OCI-LY7 (cell line): ENCODE results near the gene ANKRD33B. TPM values are rescaled to one million over a fixed set of nuclear protein-coding genes. Genes with fewer than 3 reads are reported as not detected.

Experiments
- BruUV-seq: library from RNA; stranded (reverse); fragments of 400-500 nt; replicated peaks from 2 replicates; lab custom pipeline; 2021; lab: Mats Ljungman, UMichigan
- CTCF ChIA-PET: fragments of 300-600 bp; sonication (Branson Sonifier 250); formaldehyde crosslinking; loops from one replicate; lab custom pipeline; 2022; ENCODE audit warnings: antibody characterized with exemption; ENCODE audit not compliant: unreplicated experiment; lab: Charles Lee
- POLR2A ChIA-PET: fragments of 300-600 bp; sonication (Branson Sonifier 250); formaldehyde crosslinking; loops from one replicate; lab custom pipeline; 2022; ENCODE audit warnings: antibody characterized with exemption; lab: Charles Lee
- DNase-seq: peaks from one replicate; pipeline ENCODE4 v3.0.0-alpha.2; 2015; ENCODE audit warnings: low spot score
- H2AFZ ChIP-seq: fragments of 200-600 bp; sonication (generic), shearing (Covaris generic); 2 replicates; pipeline ENCODE4 v1.6.1; 2014; ENCODE audit warnings: mild to moderate bottlenecking, antibody characterized with exemption, low read length, moderate library complexity
- H3K27ac ChIP-seq: fragments of 200-600 bp; sonication (generic); 2 replicates; pipeline ENCODE4 v1.5.1; 2014; ENCODE audit warnings: mixed run types, low read depth, mild to moderate bottlenecking, moderate library complexity, low read length, inconsistent platforms; ENCODE audit not compliant: poor library complexity, severe bottlenecking
- H3K36me3 ChIP-seq: fragments of 200-600 bp; sonication (generic); 2 replicates; pipeline ENCODE4 v1.6.1; 2014; ENCODE audit warnings: mild to moderate bottlenecking, antibody characterized with exemption, low read length, moderate library complexity, mixed read lengths; ENCODE audit not compliant: insufficient read depth
- H3K4me1 ChIP-seq: fragments of 200-600 bp; sonication (generic); 2 replicates; pipeline ENCODE4 v1.5.1; 2014; ENCODE audit warnings: mild to moderate bottlenecking, low read length; ENCODE audit not compliant: insufficient read depth, poor library complexity, severe bottlenecking
- H3K4me2 ChIP-seq: fragments of 200-600 bp; sonication (generic); 2 replicates; pipeline ENCODE4 v1.6.1; 2014; ENCODE audit warnings: mild to moderate bottlenecking, low read length
- H3K4me3 ChIP-seq: fragments of 200-600 bp; sonication (generic); 2 replicates; pipeline ENCODE4 v1.5.1; 2014; ENCODE audit warnings: mild to moderate bottlenecking, low read depth, low read length; ENCODE audit not compliant: poor library complexity, severe bottlenecking
- H3K79me2 ChIP-seq: fragments of 200-600 bp; sonication (generic); 2 replicates; pipeline ENCODE4 v1.6.1; 2016; ENCODE audit warnings: low read depth, mild to moderate bottlenecking, low read length, moderate library complexity, mixed read lengths; ENCODE audit not compliant: insufficient read depth
- H3K9me2 ChIP-seq: fragments of 200-600 bp; sonication (generic); 2 replicates; pipeline ENCODE4 v1.6.1; 2016; ENCODE audit warnings: mild to moderate bottlenecking, low read length, mixed read lengths; ENCODE audit not compliant: insufficient read depth
- H3K9me3 ChIP-seq: fragments of 200-600 bp; sonication (generic); 2 replicates; pipeline ENCODE4 v1.6.1; 2014; ENCODE audit warnings: mild to moderate bottlenecking, mixed run types, low read length, mixed read lengths
- H4K20me1 ChIP-seq: fragments of 200-600 bp; sonication (generic); 2 replicates; pipeline ENCODE4 v1.6.1; 2014; ENCODE audit warnings: mild to moderate bottlenecking, antibody characterized with exemption, low read length, moderate library complexity, mixed read lengths; ENCODE audit not compliant: insufficient read depth
- CTCF ChIP-seq: fragments of 200-600 bp; sonication (generic); conservative IDR thresholded peaks from 2 replicates; pipeline ENCODE4 v1.5.1; 2014; ENCODE audit warnings: mild to moderate bottlenecking, antibody characterized with exemption, low read length, moderate library complexity, mixed read lengths
- EZH2phosphoT487 ChIP-seq: fragments of 200-600 bp; sonication (generic); IDR thresholded peaks from 2 replicates; pipeline ENCODE4 v1.6.1; 2018; ENCODE audit warnings: low read depth, borderline replicate concordance, mild to moderate bottlenecking, mixed run types, antibody characterized with exemption, low read length, moderate library complexity, mixed read lengths
- intact Hi-C: fragments of 100-400 bp; cut with micrococcal nuclease; formaldehyde crosslinking; loops from one replicate; pipeline ENCODE4 v1.10.0; 2022; ENCODE audit not compliant: unreplicated experiment
- total RNA-seq, 2 experiments: library from RNA; depleted of rRNA in 1 of 2; stranded (reverse); fragments of >200 nt in 1 of 2; shearing (Covaris generic) in 1 of 2; gene quantifications; 2 replicates each; pipeline ENCODE4 v1.2.3, GENCODE V29; 2014 to 2022

Gene ANKRD33B
- total RNA-seq, 2 experiments from 2014 or later: 5.6 to 11.4 TPM

GRCh38 chr5:10578293-10578665, 14.4 kb downstream of the ANKRD33B start:
- H3K27ac ChIP-seq: peak overlapping the region; percentile 61
- peak overlapping the region; percentile 79 for H3K4me2 ChIP-seq
- ChIA-PET CTCF (interaction anchor here (1.0 kb wide), 1 partner anchor 11 kb away, joined by 3 read pairs; no protein-coding TSS in a partner anchor), POLR2A (interaction anchor here (1.2 to 1.9 kb wide), 2 partner anchors 10 to 14 kb away, joined by 6 to 13 read pairs; no protein-coding TSS in a partner anchor)
- no peaks in the 10 kb centered on the region for H4K20me1 ChIP-seq
- DNase-seq: no peak
- no TSS peak for BruUV-seq
- intact Hi-C loops: loop anchor here (2.0 kb wide), 1 partner anchor 29 kb away; no protein-coding TSS in a partner anchor
- peak overlapping the region; percentile 30 for H3K4me3 ChIP-seq
- H3K9me2 ChIP-seq: no peaks in the 10 kb centered on the region
- no peak for TF ChIP-seq CTCF
- no peak for TF ChIP-seq EZH2phosphoT487
- H3K79me2 ChIP-seq: peaks cover 4% of the 10 kb centered on the region; the same call in 1 of the 2 replicates
- peaks cover 73% of the 10 kb centered on the region for H3K4me1 ChIP-seq
- no peaks in the 10 kb centered on the region; the same call in 1 of the 2 replicates for H3K36me3 ChIP-seq
- H3K9me3 ChIP-seq: no peaks in the 10 kb centered on the region
- no peak overlapping the region for H2AFZ ChIP-seq

GRCh38 chr5:10578869-10579268, 15.0 kb downstream of the ANKRD33B start:
- Histone ChIP-seq H3K36me3 (no peaks in the 10 kb centered on the region; the same call in 1 of the 2 replicates), H3K9me3 (no peaks in the 10 kb centered on the region), H3K4me1 (peaks cover 74% of the 10 kb centered on the region), H3K9me2 (no peaks in the 10 kb centered on the region), H3K27ac (peak overlapping the region; percentile 61), H4K20me1 (no peaks in the 10 kb centered on the region), H2AFZ (no peak overlapping the region), H3K4me3 (peak overlapping the region; percentile 44), H3K4me2 (peak overlapping the region; percentile 79), H3K79me2 (peaks cover 4% of the 10 kb centered on the region; the same call in 1 of the 2 replicates)
- CTCF ChIA-PET: no interaction called here
- TF ChIP-seq CTCF: no peak
- TF ChIP-seq EZH2phosphoT487: no peak
- peak; percentile 87 for DNase-seq
- intact Hi-C loops: loop anchor here (2.0 kb wide), 1 partner anchor 28 kb away; no protein-coding TSS in a partner anchor
- BruUV-seq: no TSS peak
- POLR2A ChIA-PET: interaction anchor here (1.0 to 1.9 kb wide), 3 partner anchors 11 to 18 kb away, joined by 4 to 13 read pairs (median 6); no protein-coding TSS in a partner anchor
